Transverse colon (tissue), 4 donors: ENCODE data around the gene AK9. TPM values are rescaled to one million over a fixed set of nuclear protein-coding genes. Genes with fewer than 3 reads are reported as not detected.

Experiments
- DNase-seq: peaks from one replicate; pipeline ENCODE4 v3.0.0-alpha.2; 2019
- H3K27ac ChIP-seq, 4 donors: fragments of 200-600 bp; sonication (generic); 2 replicates each; pipeline ENCODE4 v1.5.1; 2016 to 2018; ENCODE audit warnings: inconsistent platforms in 4 of 4
- H3K27me3 ChIP-seq: fragments of 200-600 bp; sonication (generic); 2 replicates; pipeline ENCODE4 v1.5.1; 2017; ENCODE audit warnings: inconsistent platforms
- H3K36me3 ChIP-seq, 4 donors: fragments of 200-600 bp; sonication (generic); 2 replicates each; pipeline ENCODE4 v1.5.1; 2017 to 2019; ENCODE audit warnings: inconsistent platforms in 4 of 4
- H3K4me1 ChIP-seq, 4 donors: fragments of 200-600 bp; sonication (generic); 2 replicates each; pipeline ENCODE4 v1.5.1; 2017 to 2020; ENCODE audit warnings: inconsistent platforms in 4 of 4
- H3K4me3 ChIP-seq, 4 donors: fragments of 200-600 bp; sonication (generic); 1 replicate in 1 of 4; 2 replicates in 3 of 4; pipeline versions ENCODE4 v1.5.1 to v1.6.1; 2017 to 2019; ENCODE audit warnings: inconsistent platforms in 4 of 4
- H3K9me3 ChIP-seq, 2 donors: fragments of 200-600 bp; sonication (generic); 2 replicates each; pipeline ENCODE4 v1.5.1; 2017 to 2019; ENCODE audit warnings: inconsistent platforms in 2 of 2
- CTCF ChIP-seq, 5 experiments: fragments of 200-600 bp in 3 of 5; fragments of 450-650 bp in 2 of 5; sonication (generic) in 3 of 5; IDR thresholded peaks; 1 replicate in 2 of 5; 2 replicates in 3 of 5; pipeline ENCODE4 v1.5.1; 2016 to 2017; ENCODE audit warnings: antibody characterized with exemption in 5 of 5, inconsistent platforms in 3 of 5, mild to moderate bottlenecking in 2 of 5, moderate library complexity in 1 of 5
- EP300 ChIP-seq: sonication (generic); formaldehyde crosslinking; IDR thresholded peaks from one replicate; pipeline ENCODE4 v1.6.1; 2017; ENCODE audit warnings: antibody characterized with exemption, low read depth
- POLR2A ChIP-seq: fragments of 450-650 bp; IDR thresholded peaks from one replicate; pipeline ENCODE4 v1.6.1; 2016; ENCODE audit warnings: antibody characterized with exemption, mild to moderate bottlenecking, moderate library complexity
- POLR2AphosphoS5 ChIP-seq, 3 donors: sonication (generic); formaldehyde crosslinking; IDR thresholded peaks; one replicate each; pipeline ENCODE4 v1.6.1; 2016; ENCODE audit warnings: antibody characterized with exemption in 3 of 3
- WGBS, 2 donors: methylation state at CpG; one replicate each; pipeline ENCODE4 v1.1.5; 2018; ENCODE audit warnings: low coverage in 1 of 2; 5-methylcytosine and 5-hydroxymethylcytosine counted together
- in situ Hi-C, 4 donors: fragments of 200-750 bp; cut with MboI; loops; one replicate each; pipeline versions ENCODE4 v1.15.0 to v1.15.1; 2017; ENCODE audit warnings: low sequenced_read_pairs in 3 of 4, low pct_ligation_motif_present in 1 of 4, low pct_unique_long_range_greater_than_20kb in 1 of 4
- intact Hi-C: fragments of 100-400 bp; cut with DNase I; formaldehyde crosslinking; loops from one replicate; pipeline ENCODE4 v1.15.1; 2023; ENCODE audit warnings: low total_unique reads
- total RNA-seq, 4 donors: library from RNA; depleted of rRNA; stranded (reverse); fragments of >200 nt; gene quantifications; one replicate each; pipeline ENCODE4 v1.1.0, GENCODE V29; 2016

The AK9 gene
- total RNA-seq, 4 donors from 2014 or later: 12.0 to 32.0 (median 23.2) TPM

- WGBS, 2 donors: 60% methylated on average over 2 of the region's 2 CpGs; no CpG with 5 or more reads in 1 of the 2 donors
- TF ChIP-seq POLR2AphosphoS5 (IDR thresholded peaks at IDR 0.05) (no peak), POLR2A (no peak), CTCF (IDR thresholded peaks at IDR 0.05) (no peak), EP300 (no peak)
- Histone ChIP-seq H3K36me3 (no peaks in the 10 kb centered on the region), H3K9me3 (no peaks in the 10 kb centered on the region), H3K4me1 (peaks cover 0 to 2% (median under 1%) of the 10 kb centered on the region in 4 donors), H3K4me3 (no peak overlapping the region), H3K27ac (no peak overlapping the region), H3K27me3 (no peaks in the 10 kb centered on the region)
- intact Hi-C loops (no loop called here), in situ Hi-C loops (no loop called here)
- DNase-seq: no peak
Measured at GRCh38 chr6:109490713-109491112, 200.3 kb downstream of the AK9 start.

GRCh38 chr6:109488001-109488400 is 203.0 kb downstream of the AK9 start:
- H3K4me3 ChIP-seq: no peak overlapping the region
- no peaks in the 10 kb centered on the region for H3K36me3 ChIP-seq
- TF ChIP-seq POLR2AphosphoS5 (IDR thresholded peaks at IDR 0.05): no peak
- TF ChIP-seq POLR2A: no peak
- TF ChIP-seq CTCF (IDR thresholded peaks at IDR 0.05): no peak
- no peak for DNase-seq
- H3K4me1 ChIP-seq: peaks cover 0 to 11% (median 4%) of the 10 kb centered on the region in 4 donors
- H3K27ac ChIP-seq: no peak overlapping the region
- H3K27me3 ChIP-seq: no peaks in the 10 kb centered on the region
- in situ Hi-C loops: no loop called here
- H3K9me3 ChIP-seq: no peaks in the 10 kb centered on the region
- intact Hi-C loops: no loop called here

- H3K36me3 ChIP-seq: no peaks in the 10 kb centered on the region
- TF ChIP-seq POLR2A (no peak), EP300 (peak; percentile 44), POLR2AphosphoS5 (IDR thresholded peaks at IDR 0.05) (peak in 2 of 3 donors; percentile 45 to 56), CTCF (IDR thresholded peaks at IDR 0.05) (no peak)
- peaks cover 3 to 25% (median 16%) of the 10 kb centered on the region in 4 donors for H3K4me1 ChIP-seq
- H3K27me3 ChIP-seq: no peaks in the 10 kb centered on the region
- 43 to 57% methylated on average over 1 of the region's 1 CpG for WGBS, 2 donors
- peak overlapping the region; percentile 35 to 88 (median 50) for H3K27ac ChIP-seq
- H3K4me3 ChIP-seq: no peak overlapping the region
- intact Hi-C loops (no loop called here), in situ Hi-C loops (no loop called here)
- no peaks in the 10 kb centered on the region for H3K9me3 ChIP-seq
- no peak for DNase-seq
Measured at GRCh38 chr6:109486068-109486467, 204.9 kb downstream of the AK9 start.

GRCh38 chr6:109485266-109485935 is 205.6 kb downstream of the AK9 start:
- no peak overlapping the region for H3K4me3 ChIP-seq
- peaks cover 10 to 32% (median 22%) of the 10 kb centered on the region in 4 donors for H3K4me1 ChIP-seq
- in situ Hi-C loops: no loop called here
- WGBS, 2 donors: 67 to 84% methylated on average over 3 of the region's 3 CpGs
- H3K27me3 ChIP-seq: no peaks in the 10 kb centered on the region
- no peak for DNase-seq
- intact Hi-C loops: no loop called here
- H3K36me3 ChIP-seq: no peaks in the 10 kb centered on the region
- TF ChIP-seq POLR2AphosphoS5 (IDR thresholded peaks at IDR 0.05): no peak
- TF ChIP-seq EP300: no peak
- TF ChIP-seq CTCF (IDR thresholded peaks at IDR 0.05): no peak
- TF ChIP-seq POLR2A: no peak
- H3K9me3 ChIP-seq: no peaks in the 10 kb centered on the region
- peak overlapping the region; percentile 35 to 88 (median 50) for H3K27ac ChIP-seq
